IMR-90 (cell line): Measurements from ENCODE around the gene PRAMEF17. TPM values are rescaled to one million over a fixed set of nuclear protein-coding genes. Genes with fewer than 3 reads are reported as not detected.
"Not testable (repeated sequence)": the region's sequence is repeated elsewhere in the genome, so short reads cannot be mapped to it uniquely, and the experiment has no call there.

ENCODE experiments used
- ATAC-seq: fragments of 200-7000 bp; cut with Tn5 transposase; 2 replicates; pipeline ENCODE4 v1.9.1; 2020; ENCODE audit warnings: low read depth, mild to moderate bottlenecking, moderate library complexity
- BruUV-seq: library from RNA; stranded (reverse); fragments of 400-500 nt; replicated peaks from 2 replicates; lab custom pipeline; 2021; lab: Mats Ljungman, UMichigan
- CTCF ChIA-PET: fragments of 300-600 bp; formaldehyde crosslinking; extraction: SDS; loops from one replicate; lab custom pipeline; 2021; ENCODE audit warnings: antibody characterized with exemption; lab: Yijun Ruan, JAX
- POLR2A ChIA-PET: fragments of 300-600 bp; sonication (Branson Sonifier 250); formaldehyde crosslinking; loops from one replicate; lab custom pipeline; 2022; ENCODE audit warnings: antibody characterized with exemption; ENCODE audit not compliant: unreplicated experiment; lab: Charles Lee
- DNase-seq: peaks from one replicate; pipeline ENCODE4 v3.0.0; 2013
- H2AFZ ChIP-seq: replicated peaks from 2 replicates; pipeline ENCODE3; 2013; ENCODE audit warnings: low read length, mild to moderate bottlenecking; ENCODE audit not compliant: poor library complexity
- H2AK5ac ChIP-seq: 2 replicates; pipeline ENCODE4 v1.6.1; 2013; ENCODE audit warnings: low read depth, low read length, inconsistent platforms
- H2AK9ac ChIP-seq: replicated peaks from 2 replicates; pipeline ENCODE3; 2013; ENCODE audit warnings: mild to moderate bottlenecking, low read depth, low read length, moderate library complexity; ENCODE audit not compliant: poor library complexity
- H2BK120ac ChIP-seq: 2 replicates; pipeline ENCODE4 v1.6.1; 2013; ENCODE audit warnings: low read depth, low read length, inconsistent platforms
- H2BK15ac ChIP-seq: 3 replicates; pipeline ENCODE4 v1.6.1; 2013; ENCODE audit warnings: low read depth, low read length, inconsistent platforms
- H2BK20ac ChIP-seq: 2 replicates; pipeline ENCODE4 v1.6.1; 2013; ENCODE audit warnings: low read depth, mild to moderate bottlenecking, inconsistent platforms, low read length, moderate library complexity
- H2BK5ac ChIP-seq: 2 replicates; pipeline ENCODE4 v1.6.1; 2013; ENCODE audit warnings: mild to moderate bottlenecking, low read depth, low read length, inconsistent platforms; ENCODE audit not compliant: poor library complexity, severe bottlenecking
- H3K14ac ChIP-seq: replicated peaks from 2 replicates; pipeline ENCODE4 v1.6.1; 2013; ENCODE audit warnings: low read depth, low read length, inconsistent platforms
- H3K18ac ChIP-seq: 2 replicates; pipeline ENCODE4 v1.6.1; 2013; ENCODE audit warnings: low read depth, low read length, control low read depth
- H3K23ac ChIP-seq: 2 replicates; pipeline ENCODE4 v1.6.1; 2013; ENCODE audit warnings: low read depth, low read length, inconsistent platforms
- H3K27ac ChIP-seq: 2 replicates; pipeline ENCODE4 v1.5.1; 2013; ENCODE audit warnings: mild to moderate bottlenecking, control low read depth, low read length; ENCODE audit not compliant: insufficient read depth
- H3K27me3 ChIP-seq: 2 replicates; pipeline ENCODE4 v1.6.1; 2013; ENCODE audit warnings: low read length; ENCODE audit not compliant: control insufficient read depth, insufficient read depth
- H3K36me3 ChIP-seq: 2 replicates; pipeline ENCODE4 v1.6.1; 2013; ENCODE audit warnings: low read length, mixed read lengths; ENCODE audit not compliant: control insufficient read depth, insufficient read depth
- H3K4ac ChIP-seq: 2 replicates; pipeline ENCODE4 v1.6.1; 2013; ENCODE audit warnings: low read depth, low read length, inconsistent platforms
- H3K4me1 ChIP-seq: 2 replicates; pipeline ENCODE4 v1.6.1; 2013; ENCODE audit warnings: low read length, mixed read lengths; ENCODE audit not compliant: control insufficient read depth, insufficient read depth
- H3K4me2 ChIP-seq: 2 replicates; pipeline ENCODE4 v1.6.1; 2013; ENCODE audit warnings: low read depth, mild to moderate bottlenecking, control low read depth, low read length, moderate library complexity
- H3K4me3 ChIP-seq: 2 replicates; pipeline ENCODE4 v1.5.1; 2013; ENCODE audit warnings: low read depth, mild to moderate bottlenecking, control low read depth, low read length, moderate library complexity; ENCODE audit not compliant: insufficient read depth
- H3K56ac ChIP-seq: 2 replicates; pipeline ENCODE4 v1.6.1; 2013; ENCODE audit warnings: low read length, inconsistent platforms; ENCODE audit not compliant: insufficient read depth; ENCODE audit errors: extremely low read depth
- H3K79me1 ChIP-seq, 2 experiments: 2 replicates each; pipeline ENCODE4 v1.6.1; 2013; ENCODE audit warnings: low read length in 2 of 2, inconsistent platforms in 1 of 2, low read depth in 1 of 2
- H3K9ac ChIP-seq: 2 replicates; pipeline ENCODE4 v1.6.1; 2013; ENCODE audit warnings: low read depth, low read length, control low read depth
- H3K9me1 ChIP-seq: 2 replicates; pipeline ENCODE4 v1.6.1; 2013; ENCODE audit warnings: low read length, inconsistent platforms; ENCODE audit not compliant: insufficient read depth
- H3K9me3 ChIP-seq: 2 replicates; pipeline ENCODE4 v1.6.1; 2013; ENCODE audit warnings: low read length; ENCODE audit not compliant: control insufficient read depth, insufficient read depth
- H4K20me1 ChIP-seq: 2 replicates; pipeline ENCODE4 v1.6.1; 2013; ENCODE audit warnings: low read length, inconsistent platforms; ENCODE audit not compliant: insufficient read depth
- H4K5ac ChIP-seq: 2 replicates; pipeline ENCODE4 v1.6.1; 2013; ENCODE audit warnings: mild to moderate bottlenecking, low read depth, low read length, control low read depth
- H4K8ac ChIP-seq, 2 experiments: 2 replicates each; pipeline ENCODE4 v1.6.1; 2013; ENCODE audit warnings: low read depth in 2 of 2, low read length in 2 of 2, control low read depth in 1 of 2, inconsistent platforms in 1 of 2
- H4K91ac ChIP-seq: 2 replicates; pipeline ENCODE4 v1.6.1; 2013; ENCODE audit warnings: low read depth, low read length, inconsistent platforms; ENCODE audit not compliant: insufficient read depth
- WGBS, 2 experiments: methylation state at CpG; one replicate each; pipeline versions ENCODE4 v1.1.5 to v1.1.7; 2013; ENCODE audit warnings: missing lambda C conversion rate in 2 of 2; ENCODE audit not compliant: insufficient read length in 1 of 2; ENCODE audit errors: extremely low coverage in 2 of 2; 5-methylcytosine and 5-hydroxymethylcytosine counted together
- dilution Hi-C: fragments of 300-500 bp; cut with HindIII; formaldehyde crosslinking; loops from one replicate; pipeline ENCODE4 v1.14.3; 2018; ENCODE audit warnings: low sequenced_read_pairs; ENCODE audit not compliant: unreplicated experiment
- in situ Hi-C: fragments of 300-500 bp; cut with MboI; formaldehyde crosslinking; loops from 3 replicates; pipeline ENCODE4 v1.14.3; 2019; ENCODE audit warnings: low sequenced_read_pairs, inconsistent platforms, mixed read lengths
- intact Hi-C: fragments of 100-400 bp; cut with micrococcal nuclease; formaldehyde crosslinking; loops from 2 replicates; pipeline ENCODE4 v1.10.0; 2022
- polyA plus RNA-seq, 3 experiments: library from polyadenylated mRNA; depleted of rRNA; stranded (reverse); fragments of >200 nt; gene quantifications; 2 replicates each; pipeline ENCODE4 v1.2.3, GENCODE V29; 2012; ENCODE audit warnings: low replicate concordance in 1 of 3
- total RNA-seq: library from RNA; depleted of rRNA; stranded (reverse); fragments of >200 nt; gene quantifications from 2 replicates; pipeline ENCODE4 v1.2.3, GENCODE V29; 2012

The PRAMEF17 gene
- total and polyA plus RNA-seq, 2 of the 4 experiments (the other 2 are of a cell fraction): not detected

DNA sequence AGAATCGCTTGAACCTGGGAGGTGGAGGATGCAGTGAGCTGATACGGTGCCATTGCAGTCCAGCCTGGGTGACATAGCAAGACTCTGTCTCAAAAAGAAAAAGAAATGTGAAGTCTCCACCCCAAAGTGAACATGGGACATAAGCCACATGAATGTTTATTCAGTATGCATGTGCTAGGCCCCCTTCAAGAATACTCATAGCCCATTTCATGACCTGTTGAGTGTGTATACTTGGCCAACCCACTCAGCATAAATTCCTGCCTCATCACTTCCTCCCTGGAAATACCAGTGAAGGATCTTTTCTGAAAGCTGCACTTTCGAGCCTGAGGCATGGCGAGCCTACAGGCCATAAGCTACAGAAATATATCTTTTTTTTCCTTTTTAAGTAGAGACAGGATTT lies 24.5 kb upstream of the PRAMEF17 start:
- CTCF ChIA-PET: not testable (repeated sequence)

DNA sequence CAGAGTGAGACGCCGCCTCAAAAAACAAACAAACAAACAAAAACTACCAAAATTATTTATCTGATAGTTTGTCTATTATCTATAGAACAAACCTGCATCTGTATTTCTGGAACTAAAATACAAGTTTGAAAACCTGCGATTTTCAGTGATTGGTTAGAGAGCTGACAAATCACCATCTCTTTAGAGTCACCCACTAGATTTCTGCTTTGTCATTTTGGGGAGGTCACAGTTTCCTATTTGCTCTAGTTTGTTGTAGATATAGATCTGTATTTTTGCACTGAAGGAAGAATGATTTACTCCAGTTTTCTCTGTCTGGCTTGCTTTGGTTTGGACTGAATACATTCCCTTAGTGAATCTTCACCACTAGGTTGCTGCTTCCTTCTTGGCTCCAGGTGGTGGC lies 22.9 kb upstream of the PRAMEF17 start:
- H3K9me3 ChIP-seq: peaks cover 10% of the 10 kb centered on the region
- H3K4me3 ChIP-seq, H4K20me1 ChIP-seq, H3K23ac ChIP-seq, H2AK5ac ChIP-seq, H2BK5ac ChIP-seq, DNase-seq, H4K8ac ChIP-seq, H3K4me2 ChIP-seq, CTCF ChIA-PET, H3K27ac ChIP-seq, H3K56ac ChIP-seq, in situ Hi-C loops, H2BK20ac ChIP-seq, H2BK15ac ChIP-seq, dilution Hi-C loops, POLR2A ChIA-PET, H2AK9ac ChIP-seq, H3K9me1 ChIP-seq, BruUV-seq, H3K4ac ChIP-seq, H4K91ac ChIP-seq, H2AFZ ChIP-seq, H3K18ac ChIP-seq, H2BK120ac ChIP-seq, ATAC-seq, H4K5ac ChIP-seq, H3K27me3 ChIP-seq, H3K9ac ChIP-seq, H3K79me1 ChIP-seq, H3K4me1 ChIP-seq, intact Hi-C loops, H3K14ac ChIP-seq, H3K36me3 ChIP-seq: not testable (repeated sequence)
- no CpG with 5 or more reads among the region's 3 CpGs for WGBS, 2 experiments

More for the DNA sequence above, 24.5 kb upstream of the PRAMEF17 start:
- H3K9me1 ChIP-seq, H2BK120ac ChIP-seq, H3K27me3 ChIP-seq, H2BK5ac ChIP-seq, H3K56ac ChIP-seq, dilution Hi-C loops, H2BK15ac ChIP-seq, H3K9me3 ChIP-seq, H3K36me3 ChIP-seq, H2AFZ ChIP-seq, DNase-seq, intact Hi-C loops, H3K4me1 ChIP-seq, POLR2A ChIA-PET, H3K18ac ChIP-seq, H3K23ac ChIP-seq, BruUV-seq, H3K14ac ChIP-seq, H4K5ac ChIP-seq, ATAC-seq, H3K4me3 ChIP-seq, H4K8ac ChIP-seq, H4K91ac ChIP-seq, H2BK20ac ChIP-seq, in situ Hi-C loops, H3K79me1 ChIP-seq, H2AK5ac ChIP-seq, H3K9ac ChIP-seq, H2AK9ac ChIP-seq, H3K27ac ChIP-seq, H3K4me2 ChIP-seq, H3K4ac ChIP-seq, H4K20me1 ChIP-seq: not testable (repeated sequence)
- WGBS, 2 experiments: no CpG with 5 or more reads among the region's 4 CpGs
